GM06990 (cell line): Measurements from ENCODE around the gene SLC34A2.
"Not testable (repeated sequence)": the region's sequence is repeated elsewhere in the genome, so short reads cannot be mapped to it uniquely, and the experiment has no call there.

Experiments
- DNase-seq: peaks from one replicate; pipeline ENCODE4 v3.0.0-alpha.2; 2011; ENCODE audit not compliant: insufficient read length; ENCODE audit errors: extremely low read depth
- H3K27me3 ChIP-seq: replicated peaks from 2 replicates; pipeline ENCODE4 v1.6.0; 2011; ENCODE audit warnings: low read length; ENCODE audit not compliant: control insufficient read depth, insufficient read depth
- H3K36me3 ChIP-seq: 2 replicates; pipeline ENCODE4 v1.5.1; 2011; ENCODE audit warnings: low read length; ENCODE audit not compliant: control insufficient read depth, insufficient read depth
- H3K4me3 ChIP-seq: replicated peaks from 2 replicates; pipeline ENCODE4 v1.5.1; 2011; ENCODE audit warnings: low read depth, mild to moderate bottlenecking, control low read depth, low read length
- CTCF ChIP-seq: IDR thresholded peaks from 2 replicates; pipeline ENCODE4 v1.5.1; 2011; ENCODE audit warnings: low read length, control low read depth, mild to moderate bottlenecking, inconsistent platforms; ENCODE audit not compliant: insufficient read depth, poor library complexity, severe bottlenecking

The SLC34A2 gene

GRCh38 chr4:25654031-25654970, 1.4 kb upstream of the SLC34A2 start:
- no peak overlapping the region for H3K4me3 ChIP-seq
- DNase-seq = no peak
- no peaks in the 10 kb centered on the region for H3K36me3 ChIP-seq
- no peaks in the 10 kb centered on the region; the same call in none of the 2 replicates for H3K27me3 ChIP-seq
- no peak for TF ChIP-seq CTCF

GRCh38 chr4:25656031-25656430, 380 bp downstream of the SLC34A2 start:
- Histone ChIP-seq H3K36me3 (no peaks in the 10 kb centered on the region), H3K4me3 (no peak overlapping the region), H3K27me3 (no peaks in the 10 kb centered on the region; the same call in none of the 2 replicates)
- no peak for DNase-seq
- TF ChIP-seq CTCF = no peak

- no peak for DNase-seq
- TF ChIP-seq CTCF = no peak
- no peaks in the 10 kb centered on the region; the same call in none of the 2 replicates for H3K27me3 ChIP-seq
Measured at GRCh38 chr4:25658357-25658771, 2.7 kb downstream of the SLC34A2 start.

GRCh38 chr4:25658777-25659176, 3.1 kb downstream of the SLC34A2 start:
- DNase-seq = no peak
- H3K4me3 ChIP-seq = no peak overlapping the region
- H3K27me3 ChIP-seq = no peaks in the 10 kb centered on the region; the same call in none of the 2 replicates
- no peak for TF ChIP-seq CTCF
- H3K36me3 ChIP-seq = no peaks in the 10 kb centered on the region

More at GRCh38 chr4:25658357-25658771, 2.7 kb downstream of the SLC34A2 start:
- no peak overlapping the region for H3K4me3 ChIP-seq
- no peaks in the 10 kb centered on the region for H3K36me3 ChIP-seq

- not testable (repeated sequence) for H3K4me3 ChIP-seq, DNase-seq, H3K27me3 ChIP-seq, H3K36me3 ChIP-seq
Measured at GRCh38 chr4:25661441-25661840, 5.8 kb downstream of the SLC34A2 start.

GRCh38 chr4:25662306-25662705, 6.7 kb downstream of the SLC34A2 start:
- H3K27me3 ChIP-seq = no peaks in the 10 kb centered on the region; the same call in 1 of the 2 replicates
- no peak overlapping the region for H3K4me3 ChIP-seq
- TF ChIP-seq CTCF = no peak
- H3K36me3 ChIP-seq = no peaks in the 10 kb centered on the region
- DNase-seq = no peak
